22Rv1 (cell line): Measurements from ENCODE around the gene OR1B1.

Experiments
- CTCF ChIP-seq: fragments of 450-650 bp; IDR thresholded peaks from 2 replicates; pipeline ENCODE4 v1.5.1; 2017; ENCODE audit warnings: mild to moderate bottlenecking
- ZFX ChIP-seq: fragments of 450-650 bp; IDR thresholded peaks from 2 replicates; pipeline ENCODE4 v1.6.1; 2017; ENCODE audit warnings: antibody characterized with exemption, borderline replicate concordance

GRCh38 chr9:122657527-122657926, at the start of gene OR1B1:
- TF ChIP-seq CTCF (no peak), ZFX (no peak)
